ENCODE data around the gene IGSF9. TPM values are rescaled to one million over a fixed set of nuclear protein-coding genes. Genes with fewer than 3 reads are reported as not detected.

The IGSF9 gene
- total and polyA plus RNA-seq, 2 experiments from 2014 or later, result 10.3 to 27.6 TPM

GRCh38 chr1:159993911-159994310 lies 48.5 kb upstream of the IGSF9 start:
- H3F3A ChIP-seq (replicated peaks; ENCODE audit: low read depth), result no peaks in the 10 kb centered on the region
- H3K79me2 ChIP-seq (replicated peaks; ENCODE audit: insufficient read depth), result no peaks in the 10 kb centered on the region
- no peak overlapping the region for H3K27ac Mint-ChIP-seq
- peaks cover 2% of the 10 kb centered on the region for H3K27me3 Mint-ChIP-seq (ENCODE audit: insufficient read depth, low read depth, poor library complexity)
- no peaks in the 10 kb centered on the region for H3K36me3 Mint-ChIP-seq (ENCODE audit: low read depth)
- H3K4me2 ChIP-seq, result no peak overlapping the region
- H3K36me3 ChIP-seq (ENCODE audit: insufficient read depth), result no peaks in the 10 kb centered on the region
- ATAC-seq (no peak), DNase-seq (ENCODE audit: low spot score) (no peak)
- H3K27ac ChIP-seq (ENCODE audit: low read depth), result no peak overlapping the region
- no peaks in the 10 kb centered on the region for H3K9me3 Mint-ChIP-seq
- no peaks in the 10 kb centered on the region for H4K20me1 ChIP-seq (replicated peaks; ENCODE audit: insufficient read depth)
- H3K4me1 ChIP-seq (ENCODE audit: insufficient read depth), result peaks cover 13% of the 10 kb centered on the region
- peaks cover 6% of the 10 kb centered on the region; the same call in 1 of the 2 replicates for H3K9me2 ChIP-seq (ENCODE audit: insufficient read depth)
- no peaks in the 10 kb centered on the region for H3K27me3 ChIP-seq (ENCODE audit: insufficient read depth)
- H2AFZ ChIP-seq, result no peak overlapping the region
- H3K4me3 ChIP-seq, result no peak overlapping the region
- H3K4me3 Mint-ChIP-seq, result no peak overlapping the region
- TF ChIP-seq REST (IDR thresholded peaks at IDR 0.05; ENCODE audit: unreplicated experiment) (no peak), ZNF462 (CRISPR knock-in tag; IDR thresholded peaks at IDR 0.05) (no peak), CTCF (conservative IDR thresholded peaks at IDR 0.05; ENCODE audit: low read depth in 2 of 2) (no peak), ETS1 (IDR thresholded peaks at IDR 0.05) (no peak), JUNB (IDR thresholded peaks at IDR 0.05; ENCODE audit: unreplicated experiment) (no peak)
- peaks cover 15% of the 10 kb centered on the region; the same call in 2 of the 3 replicates for H3K4me1 Mint-ChIP-seq
